Endothelial cell of umbilical vein (primary cell): ENCODE results near the gene ALG8. TPM values are rescaled to one million over a fixed set of nuclear protein-coding genes. Genes with fewer than 3 reads are reported as not detected.

Source experiments
- BruUV-seq: library from RNA; stranded (reverse); fragments of 400-500 nt; replicated peaks from 2 replicates; lab custom pipeline; 2021; lab: Mats Ljungman, UMichigan
- CTCF ChIA-PET: fragments of 300-600, 350-600 bp; sonication (Branson Sonifier 250); formaldehyde crosslinking; loops from one replicate; lab custom pipeline; 2021; ENCODE audit warnings: antibody characterized with exemption, inconsistent platforms; lab: Charles Lee
- POLR2A ChIA-PET: fragments of 300-600, 350-600 bp; sonication (Branson Sonifier 250); formaldehyde crosslinking; loops from one replicate; lab custom pipeline; 2021; ENCODE audit warnings: antibody characterized with exemption, inconsistent platforms; lab: Charles Lee
- DNase-seq: peaks from one replicate; pipeline ENCODE4 v3.0.0-alpha.2; 2011; ENCODE audit warnings: low read depth, low spot score
- FAIRE-seq: peaks from 2 replicates; lab custom pipeline; 2011; peaks lifted over from hg19 to GRCh38; lab: Jason Lieb, UNC
- H2AFZ ChIP-seq: 2 replicates; pipeline ENCODE4 v1.6.0; 2012; ENCODE audit warnings: low read depth, low read length, control low read depth, inconsistent platforms
- H3K27ac ChIP-seq: 2 replicates; pipeline ENCODE4 v1.5.1; 2011; ENCODE audit warnings: low read depth, mild to moderate bottlenecking, control low read depth, low read length, moderate library complexity; ENCODE audit not compliant: insufficient read depth
- H3K27me3 ChIP-seq, 2 experiments: 2 replicates each; pipeline versions ENCODE4 v1.6.0 to v1.6.1; 2011; ENCODE audit warnings: low read length in 2 of 2, mixed read lengths in 1 of 2; ENCODE audit not compliant: control insufficient read depth in 2 of 2, insufficient read depth in 2 of 2
- H3K36me3 ChIP-seq, 2 experiments: 2 replicates in 1 of 2; 3 replicates in 1 of 2; pipeline ENCODE4 v1.5.1; 2011; ENCODE audit warnings: low read length in 2 of 2, mild to moderate bottlenecking in 1 of 2, moderate library complexity in 1 of 2; ENCODE audit not compliant: control insufficient read depth in 2 of 2, insufficient read depth in 2 of 2; ENCODE audit errors: extremely low read depth in 1 of 2
- H3K4me1 ChIP-seq: 3 replicates; pipeline ENCODE4 v1.5.1; 2011; ENCODE audit warnings: mild to moderate bottlenecking, low read length; ENCODE audit not compliant: control insufficient read depth, insufficient read depth; ENCODE audit errors: extremely low read depth
- H3K4me2 ChIP-seq: 2 replicates; pipeline ENCODE4 v1.6.1; 2011; ENCODE audit warnings: low read length, control low read depth, mixed read lengths; ENCODE audit not compliant: insufficient read depth
- H3K4me3 ChIP-seq, 3 experiments: fragments of 200-600 bp in 1 of 3; sonication (generic), shearing (Covaris generic) in 1 of 3; replicated peaks in 1 of 3; 2 replicates each; pipeline ENCODE4 v1.5.1; 2011 to 2016; ENCODE audit warnings: control low read depth in 3 of 3, low read length in 3 of 3, mild to moderate bottlenecking in 2 of 3, inconsistent platforms in 1 of 3, low read depth in 1 of 3, moderate library complexity in 1 of 3; ENCODE audit not compliant: insufficient read depth in 1 of 3
- H3K79me2 ChIP-seq: 2 replicates; pipeline ENCODE4 v1.6.0; 2012; ENCODE audit warnings: low read length, inconsistent platforms; ENCODE audit not compliant: control insufficient read depth, insufficient read depth
- H3K9ac ChIP-seq: replicated peaks from 2 replicates; pipeline ENCODE3; 2011; ENCODE audit warnings: low read length, control low read depth; ENCODE audit not compliant: insufficient read depth; ENCODE audit errors: extremely low read depth
- H3K9me1 ChIP-seq: replicated peaks from 3 replicates; pipeline ENCODE4 v1.6.0; 2011; ENCODE audit warnings: mild to moderate bottlenecking, low read length; ENCODE audit not compliant: control insufficient read depth, insufficient read depth; ENCODE audit errors: extremely low read depth
- H3K9me3 ChIP-seq: replicated peaks from 2 replicates; pipeline ENCODE4 v1.5.1; 2012; ENCODE audit warnings: low read length, inconsistent platforms; ENCODE audit not compliant: control insufficient read depth, insufficient read depth
- H4K20me1 ChIP-seq: replicated peaks from 2 replicates; pipeline ENCODE3; 2011; ENCODE audit warnings: mild to moderate bottlenecking, low read length; ENCODE audit not compliant: control insufficient read depth, insufficient read depth; ENCODE audit errors: extremely low read depth
- EZH2 ChIP-seq: IDR thresholded peaks from 2 replicates; pipeline ENCODE4 v1.6.1; 2012; ENCODE audit warnings: borderline replicate concordance, low read depth, mild to moderate bottlenecking, moderate library complexity, low read length, inconsistent platforms; ENCODE audit not compliant: severe bottlenecking
- FOS ChIP-seq: IDR thresholded peaks from 2 replicates; pipeline ENCODE4 v1.6.1; 2011; ENCODE audit warnings: mild to moderate bottlenecking, low read length, moderate library complexity, borderline replicate concordance; ENCODE audit not compliant: insufficient read depth
- GATA2 ChIP-seq: IDR thresholded peaks from 2 replicates; pipeline ENCODE4 v1.7.0; 2011; ENCODE audit warnings: low read depth, mild to moderate bottlenecking, moderate library complexity, mixed read lengths, low read length; ENCODE audit not compliant: insufficient read length, insufficient read depth
- JUN ChIP-seq: IDR thresholded peaks from 2 replicates; pipeline ENCODE4 v1.6.1; 2011; ENCODE audit warnings: borderline replicate concordance, low read depth; ENCODE audit not compliant: insufficient read length, insufficient read depth
- MYC ChIP-seq: IDR thresholded peaks from one replicate; pipeline ENCODE4 v1.6.1; 2011; ENCODE audit warnings: mild to moderate bottlenecking, low read depth, low read length
- POLR2A ChIP-seq: IDR thresholded peaks from 2 replicates; pipeline ENCODE4 v1.6.1; 2012; ENCODE audit warnings: low read depth, mild to moderate bottlenecking, control low read depth, low read length
- POLR2AphosphoS5 ChIP-seq: IDR thresholded peaks from 2 replicates; pipeline ENCODE4 v1.6.1; 2012; ENCODE audit warnings: low read depth, mild to moderate bottlenecking, control low read depth, low read length, moderate library complexity; ENCODE audit not compliant: insufficient read depth
- dilution Hi-C: fragments of 300-500 bp; cut with MboI; formaldehyde crosslinking; loops from one replicate; pipeline ENCODE4 v1.15.0; 2019; ENCODE audit warnings: low sequenced_read_pairs; ENCODE audit not compliant: extremely low pct_ligation_motif_present
- intact Hi-C: fragments of 100-400 bp; cut with micrococcal nuclease; formaldehyde crosslinking; loops from one replicate; pipeline ENCODE4 v1.10.0; 2022
- polyA plus RNA-seq, 4 experiments: library from polyadenylated mRNA; depleted of rRNA in 3 of 4; stranded (reverse) in 3 of 4; unstranded in 1 of 4; fragments of >200 nt; gene quantifications; 2 replicates each; pipeline versions ENCODE4 v1.2.1 to v1.2.3, GENCODE V29; 2011 to 2012; ENCODE audit warnings: missing spikeins in 1 of 4
- total RNA-seq: library from RNA; stranded (reverse); gene quantifications from 2 replicates; pipeline ENCODE4 v1.2.3, GENCODE V29; 2021
- TF ChIP-seq, protein P1 (sequence below): IDR thresholded peaks from 2 replicates; pipeline ENCODE4 v1.6.1; 2011; ENCODE audit not compliant: insufficient read depth, insufficient read length
- TF ChIP-seq, protein P2 (sequence below), 2 donors: IDR thresholded peaks; 1 replicate in 1 of 2; 2 replicates in 1 of 2; pipeline ENCODE4 v1.5.1; 2011; ENCODE audit warnings: low read length in 2 of 2, mild to moderate bottlenecking in 2 of 2, moderate library complexity in 2 of 2, control low read depth in 1 of 2, inconsistent platforms in 1 of 2, low read depth in 1 of 2; ENCODE audit not compliant: insufficient read depth in 1 of 2; ENCODE audit errors: extremely low read depth in 1 of 2

The ALG8 gene
- total and polyA plus RNA-seq, 2 donors (not counting 3 experiments of a cell fraction or from before 2014, with no cell fraction given): 43.9 to 48.2 TPM

DNA sequence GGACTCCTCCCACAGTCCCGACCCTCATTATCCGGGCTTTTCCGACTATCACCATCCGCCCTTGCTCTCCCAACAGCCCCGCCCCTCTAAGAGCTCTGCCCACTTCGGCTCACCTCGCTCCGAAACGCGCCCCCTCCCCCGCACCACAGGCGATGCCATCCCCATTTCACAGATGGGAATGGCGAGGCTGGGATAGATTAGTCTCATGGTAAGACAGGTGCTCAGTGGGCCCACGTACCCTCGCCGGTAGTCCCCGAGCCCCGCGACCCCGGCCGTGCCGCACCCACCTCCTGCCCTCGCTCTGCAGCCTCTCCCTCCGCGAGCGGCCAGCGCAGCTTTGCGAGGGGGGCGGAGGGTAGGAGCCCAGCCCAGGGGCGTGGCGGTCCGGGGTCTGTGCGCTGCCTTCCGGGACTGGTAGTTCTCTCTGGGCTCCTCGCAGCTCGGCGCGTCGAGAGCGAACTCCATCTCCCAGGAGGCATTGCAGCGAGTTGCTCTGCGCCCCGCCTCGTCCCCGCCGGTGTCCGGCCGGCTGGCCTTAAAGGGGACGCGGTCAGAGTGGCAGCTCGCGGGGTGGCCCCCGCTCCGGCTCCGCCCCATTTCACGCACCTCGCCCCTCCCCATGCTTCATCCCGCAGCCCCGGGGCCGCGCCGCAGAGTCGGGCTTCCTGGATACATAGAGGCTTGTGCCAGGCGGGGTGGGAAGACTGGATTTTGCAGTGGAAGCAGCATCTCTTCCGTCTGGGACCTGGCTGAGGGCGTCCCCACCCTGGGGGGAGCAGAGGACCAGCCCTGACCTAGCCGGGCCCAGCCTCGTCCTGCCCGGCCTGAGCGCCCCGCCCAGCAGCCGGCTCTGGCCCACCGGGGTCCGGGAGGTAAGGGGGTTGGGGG is 49.1 kb upstream of the ALG8 start, which contains the start of the genes KCTD21 and USP35:
Gene KCTD21 (minus strand): TSS at position 341 of the 888 bp plus-strand sequence. CDS start 14,072 bp downstream, outside the sequence.
Gene USP35 (plus strand): TSS at position 634 of the 888 bp plus-strand sequence. CDS start 7,327 bp downstream, outside the sequence.
- POLR2A ChIA-PET: interaction anchor here (0.9 to 1.5 kb wide), 3 partner anchors 49 to 230 kb away, joined by 3 to 5 read pairs (median 3); partner anchors contain the start of gene ALG8
- peaks cover 31% of the 10 kb centered on the region for H3K79me2 ChIP-seq

More for the DNA sequence above, 49.1 kb upstream of the ALG8 start, which contains the start of the genes KCTD21 and USP35:
- Histone ChIP-seq H2AFZ (peak within 1 kb of the TSS; percentile 96), H3K27me3 (no peaks in the 10 kb centered on the region), H3K4me2 (peak within 1 kb of the TSS; percentile 88), H3K4me1 (peaks cover 40% of the 10 kb centered on the region), H3K4me3 (peak within 1 kb of the TSS; percentile 68 to 81 (median 71)), H3K27ac (peak within 1 kb of the TSS; percentile 14), H3K9ac (peak within 1 kb of the TSS; percentile 59), H4K20me1 (no peaks in the 10 kb centered on the region), H3K9me3 (no peaks in the 10 kb centered on the region), H3K36me3 (no peaks in the 10 kb centered on the region), H3K9me1 (no peaks in the 10 kb centered on the region)
- BruUV-seq: no TSS peak
- CTCF ChIA-PET: interaction anchor here (0.6 to 3.0 kb wide), 8 partner anchors 11 to 376 kb away, joined by 3 to 15 read pairs (median 4); partner anchors contain the start of gene ALG8
- peak; percentile 98 for DNase-seq
- intact Hi-C loops: loop anchor here (1.0 to 2.0 kb wide), 5 partner anchors 49 to 368 kb away; partner anchors contain the start of genes ALG8, GAB2, NDUFC2 and RSF1
- peak; percentile 100 for FAIRE-seq
- dilution Hi-C loops: no loop called here
- TF ChIP-seq, protein P1, sequence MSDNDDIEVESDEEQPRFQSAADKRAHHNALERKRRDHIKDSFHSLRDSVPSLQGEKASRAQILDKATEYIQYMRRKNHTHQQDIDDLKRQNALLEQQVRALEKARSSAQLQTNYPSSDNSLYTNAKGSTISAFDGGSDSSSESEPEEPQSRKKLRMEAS: no peak
- TF ChIP-seq JUN (no peak), FOS (peak; percentile 7), POLR2A (peak; percentile 90), MYC (no peak), EZH2 (no peak), GATA2 (no peak), POLR2AphosphoS5 (peak; percentile 75)
- TF ChIP-seq, protein P2, sequence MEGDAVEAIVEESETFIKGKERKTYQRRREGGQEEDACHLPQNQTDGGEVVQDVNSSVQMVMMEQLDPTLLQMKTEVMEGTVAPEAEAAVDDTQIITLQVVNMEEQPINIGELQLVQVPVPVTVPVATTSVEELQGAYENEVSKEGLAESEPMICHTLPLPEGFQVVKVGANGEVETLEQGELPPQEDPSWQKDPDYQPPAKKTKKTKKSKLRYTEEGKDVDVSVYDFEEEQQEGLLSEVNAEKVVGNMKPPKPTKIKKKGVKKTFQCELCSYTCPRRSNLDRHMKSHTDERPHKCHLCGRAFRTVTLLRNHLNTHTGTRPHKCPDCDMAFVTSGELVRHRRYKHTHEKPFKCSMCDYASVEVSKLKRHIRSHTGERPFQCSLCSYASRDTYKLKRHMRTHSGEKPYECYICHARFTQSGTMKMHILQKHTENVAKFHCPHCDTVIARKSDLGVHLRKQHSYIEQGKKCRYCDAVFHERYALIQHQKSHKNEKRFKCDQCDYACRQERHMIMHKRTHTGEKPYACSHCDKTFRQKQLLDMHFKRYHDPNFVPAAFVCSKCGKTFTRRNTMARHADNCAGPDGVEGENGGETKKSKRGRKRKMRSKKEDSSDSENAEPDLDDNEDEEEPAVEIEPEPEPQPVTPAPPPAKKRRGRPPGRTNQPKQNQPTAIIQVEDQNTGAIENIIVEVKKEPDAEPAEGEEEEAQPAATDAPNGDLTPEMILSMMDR (IDR thresholded peaks at IDR 0.05; ENCODE audit: extremely low read depth in 1 of 2, insufficient read depth in 1 of 2, low read depth in 1 of 2, low read length in 2 of 2): no peak
